Karpas-422 (cell line): ENCODE results near the gene TLX3. TPM values are rescaled to one million over a fixed set of nuclear protein-coding genes. Genes with fewer than 3 reads are reported as not detected.

Experiments used
- DNase-seq: peaks from one replicate; pipeline ENCODE4 v3.0.0-alpha.2; 2015
- H2AFZ ChIP-seq: fragments of 200-600 bp; sonication (generic); 2 replicates; pipeline ENCODE4 v1.6.1; 2014; ENCODE audit warnings: antibody characterized with exemption, low read length, mixed read lengths
- H3K27ac ChIP-seq: fragments of 200-600 bp; sonication (generic); 2 replicates; pipeline ENCODE4 v1.5.1; 2014; ENCODE audit warnings: mild to moderate bottlenecking, low read length, moderate library complexity
- H3K27me3 ChIP-seq: fragments of 200-600 bp; sonication (generic); 2 replicates; pipeline ENCODE4 v1.6.1; 2014; ENCODE audit warnings: low read length, mixed read lengths
- H3K36me3 ChIP-seq: fragments of 200-600 bp; sonication (generic); 2 replicates; pipeline ENCODE4 v1.6.1; 2014; ENCODE audit warnings: low read length, mixed read lengths; ENCODE audit not compliant: insufficient read depth
- H3K4me1 ChIP-seq: fragments of 200-600 bp; sonication (generic); 2 replicates; pipeline ENCODE4 v1.6.1; 2014; ENCODE audit warnings: mild to moderate bottlenecking, low read length, mixed read lengths
- H3K4me2 ChIP-seq: fragments of 200-600 bp; sonication (generic); 2 replicates; pipeline ENCODE4 v1.6.1; 2014; ENCODE audit warnings: low read length, low read depth, mild to moderate bottlenecking; ENCODE audit not compliant: poor library complexity, severe bottlenecking
- H3K4me3 ChIP-seq: fragments of 200-600 bp; sonication (generic); 2 replicates; pipeline ENCODE4 v1.5.1; 2014; ENCODE audit warnings: mild to moderate bottlenecking, antibody characterized with exemption, low read length, mixed read lengths
- H3K79me2 ChIP-seq: fragments of 200-600 bp; sonication (generic); 2 replicates; pipeline ENCODE4 v1.6.1; 2014; ENCODE audit warnings: mild to moderate bottlenecking, low read length, mixed read lengths
- H3K9ac ChIP-seq: fragments of 200-600 bp; sonication (generic); 2 replicates; pipeline ENCODE4 v1.6.0; 2014; ENCODE audit warnings: low read length
- H3K9me2 ChIP-seq: fragments of 200-600 bp; sonication (generic), shearing (Covaris generic); replicated peaks from 2 replicates; pipeline ENCODE4 v1.6.0; 2014; ENCODE audit warnings: mild to moderate bottlenecking, low read length, moderate library complexity; ENCODE audit not compliant: insufficient read depth
- H3K9me3 ChIP-seq: fragments of 300-700, 200-600 bp; sonication (generic); 2 replicates; pipeline ENCODE4 v1.6.1; 2014; ENCODE audit warnings: low read length, mixed read lengths
- H4K20me1 ChIP-seq: fragments of 200-600 bp; sonication (generic); 2 replicates; pipeline ENCODE4 v1.6.1; 2014; ENCODE audit warnings: mild to moderate bottlenecking, antibody characterized with exemption, low read length, low read depth; ENCODE audit not compliant: insufficient read depth
- total RNA-seq: library from RNA; depleted of rRNA; stranded (reverse); fragments of >200 nt; shearing (Covaris generic); gene quantifications from 2 replicates; pipeline ENCODE4 v1.2.3, GENCODE V29; 2014; ENCODE audit warnings: low replicate concordance

TLX3 gene
- total RNA-seq, 1 experiment from 2014 or later: not detected

DNA sequence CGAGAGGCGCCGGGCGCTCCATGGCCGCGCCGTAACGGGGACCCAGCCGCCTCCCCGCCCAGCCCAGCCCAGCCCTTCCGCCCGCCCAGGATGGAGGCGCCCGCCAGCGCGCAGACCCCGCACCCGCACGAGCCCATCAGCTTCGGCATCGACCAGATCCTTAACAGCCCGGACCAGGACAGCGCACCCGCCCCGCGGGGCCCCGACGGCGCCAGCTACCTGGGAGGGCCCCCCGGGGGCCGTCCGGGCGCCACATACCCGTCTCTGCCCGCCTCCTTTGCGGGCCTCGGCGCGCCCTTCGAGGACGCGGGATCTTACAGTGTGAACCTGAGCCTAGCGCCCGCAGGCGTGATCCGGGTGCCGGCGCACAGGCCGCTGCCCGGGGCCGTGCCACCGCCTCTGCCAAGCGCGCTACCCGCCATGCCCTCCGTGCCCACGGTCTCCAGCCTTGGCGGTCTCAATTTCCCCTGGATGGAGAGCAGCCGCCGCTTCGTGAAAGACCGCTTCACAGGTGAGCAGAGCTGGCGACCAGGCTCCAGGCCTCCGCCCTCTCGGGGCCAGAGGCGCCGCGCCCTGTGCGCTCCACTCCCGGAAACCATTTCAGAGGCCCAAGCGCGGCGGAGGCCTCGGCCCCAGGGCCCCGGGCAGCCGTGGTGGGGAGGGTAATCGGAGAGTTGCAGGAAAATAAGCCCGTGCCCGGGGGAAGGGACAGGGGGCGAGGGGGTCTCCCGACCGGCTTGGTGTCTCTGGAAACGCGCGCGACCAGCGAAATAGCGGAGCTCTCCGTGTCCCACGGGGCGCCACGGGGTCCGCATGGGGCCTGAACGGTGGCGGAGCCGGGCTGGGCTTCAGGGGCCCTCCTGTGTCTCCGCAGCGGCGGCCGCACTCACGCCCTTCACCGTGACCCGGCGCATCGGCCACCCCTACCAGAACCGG is 496 bp downstream of the TLX3 start:
- DNase-seq: no peak
- H3K4me3 ChIP-seq: no peak overlapping the region
- H3K9ac ChIP-seq: no peak overlapping the region
- H3K27ac ChIP-seq: no peak overlapping the region
- H4K20me1 ChIP-seq: no peaks in the 10 kb centered on the region
- H3K4me1 ChIP-seq: no peaks in the 10 kb centered on the region
- no peak overlapping the region for H2AFZ ChIP-seq
- no peaks in the 10 kb centered on the region for H3K9me2 ChIP-seq
- H3K36me3 ChIP-seq: no peaks in the 10 kb centered on the region
- no peaks in the 10 kb centered on the region; the same call in 1 of the 2 replicates for H3K9me3 ChIP-seq
- H3K4me2 ChIP-seq: no peak overlapping the region
- H3K27me3 ChIP-seq: no peaks in the 10 kb centered on the region
- no peaks in the 10 kb centered on the region for H3K79me2 ChIP-seq

DNA sequence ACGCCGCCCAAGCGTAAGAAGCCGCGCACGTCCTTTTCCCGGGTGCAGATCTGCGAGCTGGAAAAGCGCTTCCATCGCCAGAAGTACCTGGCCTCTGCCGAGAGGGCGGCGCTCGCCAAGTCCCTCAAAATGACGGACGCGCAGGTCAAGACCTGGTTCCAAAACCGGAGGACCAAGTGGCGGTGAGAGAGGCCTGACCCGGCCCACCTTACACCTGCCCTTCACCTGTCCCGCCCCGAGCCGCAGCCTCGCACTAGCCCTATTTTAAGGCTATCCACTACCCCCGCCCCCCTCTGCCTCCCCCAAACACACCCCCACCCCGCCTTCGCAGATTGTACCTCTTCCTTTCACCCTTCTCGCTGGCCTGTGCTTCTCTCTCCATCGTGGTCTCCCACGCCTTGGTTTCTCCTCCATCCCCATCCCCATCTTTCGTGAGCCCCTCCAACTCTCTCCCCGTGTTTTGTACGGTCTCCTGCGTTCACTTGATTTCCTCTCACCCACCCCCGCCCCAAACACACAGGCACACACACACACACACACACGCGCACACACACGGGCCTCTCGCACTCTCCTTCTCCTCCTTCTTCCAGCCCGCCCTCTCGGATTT is 1.3 kb downstream of the TLX3 start:
- Histone ChIP-seq H3K9me3 (no peaks in the 10 kb centered on the region; the same call in 1 of the 2 replicates), H3K79me2 (no peaks in the 10 kb centered on the region), H3K4me1 (no peaks in the 10 kb centered on the region), H3K4me3 (no peak overlapping the region), H3K27me3 (no peaks in the 10 kb centered on the region), H3K9me2 (no peaks in the 10 kb centered on the region), H3K4me2 (no peak overlapping the region), H2AFZ (no peak overlapping the region), H3K9ac (no peak overlapping the region), H3K27ac (no peak overlapping the region), H4K20me1 (no peaks in the 10 kb centered on the region), H3K36me3 (no peaks in the 10 kb centered on the region)
- DNase-seq: no peak

DNA sequence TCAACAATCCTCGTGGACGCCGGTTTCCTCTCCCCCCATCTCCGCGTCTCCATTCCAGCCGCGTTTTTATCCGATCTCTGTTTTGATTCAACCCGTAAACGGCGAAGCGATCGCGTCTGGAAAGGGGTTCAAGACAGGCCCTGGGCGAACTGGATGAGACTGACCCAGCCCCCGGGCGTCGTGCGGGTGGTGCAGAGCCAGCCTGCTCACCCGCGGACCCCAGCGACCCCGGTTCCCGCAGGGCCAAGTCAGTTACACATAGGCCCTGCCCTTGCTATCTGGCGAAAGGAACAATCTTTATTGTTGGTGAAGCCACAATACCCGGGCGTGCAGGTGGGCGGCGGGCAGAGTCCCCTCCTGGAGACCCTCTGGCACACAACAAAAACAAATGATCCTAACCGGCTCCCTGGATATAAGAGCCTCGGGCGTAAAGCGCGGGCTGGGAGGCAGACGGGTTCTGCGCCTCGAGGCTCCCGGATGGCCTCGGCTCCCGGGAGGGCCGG is 1.8 kb downstream of the TLX3 start:
- Histone ChIP-seq H4K20me1 (no peaks in the 10 kb centered on the region), H3K9ac (no peak overlapping the region), H3K9me2 (no peaks in the 10 kb centered on the region), H3K79me2 (no peaks in the 10 kb centered on the region), H2AFZ (no peak overlapping the region), H3K36me3 (no peaks in the 10 kb centered on the region), H3K27me3 (no peaks in the 10 kb centered on the region), H3K4me1 (no peaks in the 10 kb centered on the region), H3K9me3 (no peaks in the 10 kb centered on the region; the same call in 1 of the 2 replicates), H3K4me3 (no peak overlapping the region), H3K4me2 (no peak overlapping the region), H3K27ac (no peak overlapping the region)
- no peak for DNase-seq

DNA sequence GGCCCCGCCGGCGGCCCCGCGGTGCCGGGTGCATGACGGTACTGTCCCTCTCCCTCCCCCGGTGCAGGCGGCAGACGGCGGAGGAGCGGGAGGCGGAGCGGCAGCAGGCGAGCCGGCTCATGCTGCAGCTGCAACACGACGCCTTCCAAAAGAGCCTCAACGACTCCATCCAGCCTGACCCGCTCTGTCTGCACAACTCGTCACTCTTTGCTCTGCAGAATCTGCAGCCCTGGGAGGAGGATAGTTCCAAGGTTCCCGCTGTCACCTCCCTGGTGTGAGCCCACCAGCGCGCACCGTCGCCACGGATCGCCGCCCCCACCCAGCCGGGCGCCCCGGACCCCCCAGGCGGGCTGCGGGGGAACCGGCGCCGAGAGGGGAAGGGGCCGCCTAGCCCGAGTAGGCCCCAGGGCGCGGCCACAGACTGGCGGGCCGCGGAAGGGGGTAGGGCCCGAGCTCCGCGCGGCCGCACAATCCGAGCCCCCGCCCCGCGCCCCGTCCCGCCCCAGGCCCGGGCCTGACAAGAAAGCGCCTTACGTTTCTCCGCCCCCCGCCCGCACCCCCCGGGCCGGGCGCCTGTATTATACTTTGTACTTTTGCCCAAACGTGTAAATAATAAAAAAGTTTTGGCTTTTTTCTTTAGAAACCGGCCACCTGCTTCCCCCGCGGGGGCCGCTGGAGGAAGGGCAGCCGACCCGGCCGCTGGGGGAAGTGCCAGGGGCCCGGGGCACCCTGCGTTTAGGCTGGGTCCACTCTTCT is 2.5 kb downstream of the TLX3 start:
- no peaks in the 10 kb centered on the region for H3K36me3 ChIP-seq
- H3K4me2 ChIP-seq: no peak overlapping the region
- H3K27me3 ChIP-seq: no peaks in the 10 kb centered on the region
- H3K27ac ChIP-seq: no peak overlapping the region
- H3K4me1 ChIP-seq: no peaks in the 10 kb centered on the region
- H3K4me3 ChIP-seq: no peak overlapping the region
- H3K79me2 ChIP-seq: no peaks in the 10 kb centered on the region
- no peak for DNase-seq
- no peak overlapping the region for H3K9ac ChIP-seq
- H2AFZ ChIP-seq: no peak overlapping the region
- no peaks in the 10 kb centered on the region for H4K20me1 ChIP-seq
- H3K9me2 ChIP-seq: no peaks in the 10 kb centered on the region
- no peaks in the 10 kb centered on the region; the same call in 1 of the 2 replicates for H3K9me3 ChIP-seq

DNA sequence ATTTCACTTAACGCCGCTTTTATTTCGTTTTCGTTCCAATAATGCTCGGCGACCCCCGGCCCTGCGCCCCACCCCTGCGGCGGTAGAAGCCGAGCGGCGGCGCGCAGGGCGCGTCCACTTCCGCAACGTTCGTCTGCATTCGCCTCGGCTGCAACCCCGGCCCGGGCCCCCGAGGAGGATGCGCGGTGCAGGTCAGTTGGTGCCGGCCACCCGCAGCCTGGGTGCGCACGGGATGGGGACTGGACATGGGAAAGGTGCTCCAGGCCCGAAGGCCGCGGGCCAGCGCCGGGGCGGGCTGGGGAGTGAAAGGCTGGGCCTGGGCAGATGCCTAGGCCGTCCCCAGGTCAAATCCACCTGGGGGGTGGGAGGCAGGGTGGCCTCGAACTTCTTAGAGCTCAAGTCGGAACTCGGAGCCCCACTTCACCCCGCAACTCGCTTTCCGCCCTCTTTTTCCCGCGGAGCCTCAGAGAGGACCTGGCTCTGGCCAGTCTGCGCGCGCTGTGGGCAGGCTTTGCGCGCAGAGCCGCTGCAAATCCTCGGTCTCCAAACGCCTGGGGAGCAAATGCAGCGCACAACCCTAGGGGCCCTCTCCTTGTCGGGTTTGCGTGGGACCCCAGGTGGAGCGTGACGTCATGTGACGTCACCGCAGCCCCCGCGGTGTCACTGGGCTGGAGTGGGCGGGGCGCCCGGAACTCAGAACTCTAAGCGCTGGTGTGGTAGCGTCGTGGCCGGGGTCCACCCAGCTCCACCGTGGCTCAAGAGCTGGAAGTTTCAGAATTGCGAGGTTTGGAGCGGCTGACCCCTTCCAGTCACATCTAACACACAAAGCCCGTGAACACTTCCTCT is 3.3 kb downstream of the TLX3 start:
- Histone ChIP-seq H3K27me3 (no peaks in the 10 kb centered on the region), H3K9me2 (no peaks in the 10 kb centered on the region), H3K36me3 (no peaks in the 10 kb centered on the region), H3K79me2 (no peaks in the 10 kb centered on the region), H3K4me3 (no peak overlapping the region), H3K4me2 (no peak overlapping the region), H3K9me3 (no peaks in the 10 kb centered on the region; the same call in 1 of the 2 replicates), H3K4me1 (no peaks in the 10 kb centered on the region), H4K20me1 (no peaks in the 10 kb centered on the region), H3K9ac (no peak overlapping the region), H2AFZ (no peak overlapping the region), H3K27ac (no peak overlapping the region)
- DNase-seq: no peak

DNA sequence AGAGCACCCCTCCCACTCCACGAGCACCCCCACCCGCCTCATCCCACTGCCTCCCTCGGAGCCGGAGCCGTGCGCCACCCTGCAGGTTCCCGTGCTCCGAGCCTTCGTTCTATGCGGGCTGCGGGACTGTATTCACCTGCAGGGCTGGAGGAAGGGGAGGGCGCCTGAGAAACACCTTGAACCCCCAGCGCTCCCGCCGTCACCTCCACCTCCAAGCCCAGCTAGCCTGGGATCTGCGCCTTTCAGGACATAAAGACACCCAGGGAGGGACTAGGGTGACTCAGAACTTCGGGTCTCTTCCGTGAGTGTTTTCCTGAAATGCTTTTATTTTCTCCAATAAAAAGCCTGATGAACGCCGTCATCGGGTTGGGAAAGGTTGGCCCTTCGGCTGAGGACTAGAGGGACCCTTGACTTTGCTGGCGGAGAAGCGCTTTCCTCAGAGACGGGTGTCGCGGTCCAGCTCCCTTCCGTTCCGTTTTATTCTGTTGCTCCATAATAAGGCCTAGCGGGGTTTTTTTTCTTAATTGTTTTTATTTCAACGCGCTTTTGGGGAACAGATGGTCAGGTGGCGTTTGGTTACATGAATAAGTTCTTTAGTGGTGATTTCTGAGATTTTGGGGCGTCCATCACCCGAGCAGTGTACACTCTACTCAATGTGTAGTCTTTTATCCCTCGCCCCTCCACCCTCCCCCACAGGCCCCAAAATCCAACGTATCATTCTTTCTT is 4.6 kb downstream of the TLX3 start:
- no peaks in the 10 kb centered on the region for H3K4me1 ChIP-seq
- no peak for DNase-seq
- H2AFZ ChIP-seq: no peak overlapping the region
- H3K9ac ChIP-seq: no peak overlapping the region
- no peaks in the 10 kb centered on the region for H3K79me2 ChIP-seq
- no peaks in the 10 kb centered on the region for H4K20me1 ChIP-seq
- H3K9me3 ChIP-seq: no peaks in the 10 kb centered on the region; the same call in 1 of the 2 replicates
- no peak overlapping the region for H3K27ac ChIP-seq
- H3K27me3 ChIP-seq: no peaks in the 10 kb centered on the region
- H3K4me2 ChIP-seq: no peak overlapping the region
- no peaks in the 10 kb centered on the region for H3K9me2 ChIP-seq
- H3K36me3 ChIP-seq: no peaks in the 10 kb centered on the region
- no peak overlapping the region for H3K4me3 ChIP-seq

DNA sequence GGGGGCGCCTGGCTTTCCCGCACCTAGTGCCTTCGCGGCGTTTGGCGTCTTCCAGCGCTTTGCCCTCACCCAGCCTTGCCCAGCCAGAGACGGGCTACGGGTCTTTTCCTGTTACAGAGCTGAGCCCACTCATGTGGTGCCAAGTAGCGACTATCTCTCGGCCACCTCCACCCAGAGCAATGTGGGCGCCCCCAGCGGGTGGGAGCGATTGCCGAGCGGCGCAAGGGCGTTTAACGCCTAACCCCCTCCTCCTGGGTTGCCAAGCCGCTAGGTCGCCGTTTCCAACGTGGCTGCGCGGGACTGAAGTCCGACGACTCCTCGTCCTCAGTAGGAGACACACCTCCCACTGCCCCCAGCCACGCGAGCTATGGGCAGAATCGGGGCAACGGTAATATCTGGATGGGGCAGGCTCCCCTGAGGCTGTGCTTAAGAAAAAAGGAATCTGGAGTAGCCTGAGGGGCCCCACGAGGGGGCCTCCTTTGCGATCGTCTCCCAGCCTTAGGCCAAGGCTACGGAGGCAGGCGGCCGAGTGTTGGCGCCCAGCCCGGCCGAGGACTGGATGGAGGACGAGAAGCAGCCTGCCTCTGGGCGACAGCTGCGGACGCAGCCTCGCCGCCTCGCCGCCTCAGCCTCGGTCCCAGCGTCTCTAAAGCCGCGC is 5.8 kb downstream of the TLX3 start:
- H3K27ac ChIP-seq: no peak overlapping the region
- no peaks in the 10 kb centered on the region for H3K36me3 ChIP-seq
- H3K79me2 ChIP-seq: no peaks in the 10 kb centered on the region
- no peaks in the 10 kb centered on the region for H4K20me1 ChIP-seq
- H3K4me2 ChIP-seq: no peak overlapping the region
- no peak overlapping the region for H2AFZ ChIP-seq
- no peaks in the 10 kb centered on the region for H3K9me2 ChIP-seq
- H3K27me3 ChIP-seq: no peaks in the 10 kb centered on the region
- no peak overlapping the region for H3K9ac ChIP-seq
- H3K4me3 ChIP-seq: no peak overlapping the region
- H3K9me3 ChIP-seq: no peaks in the 10 kb centered on the region; the same call in 1 of the 2 replicates
- no peaks in the 10 kb centered on the region for H3K4me1 ChIP-seq
- DNase-seq: no peak
